ENCODE measurements around the gene CIZ1.

GRCh38 chr9:128164307-128164885, 27.0 kb downstream of the CIZ1 start:
- TF ChIP-seq POLR2AphosphoS5 (IDR thresholded peaks at IDR 0.05; ENCODE audit: low read depth, low read length) (peak; percentile 19; the same call in 1 of the 2 replicates), TAF1 (IDR thresholded peaks at IDR 0.05; ENCODE audit: borderline replicate concordance, insufficient read depth, low read length) (no peak), REST (IDR thresholded peaks at IDR 0.05; ENCODE audit: insufficient read depth in 1 of 2, low read depth in 2 of 2, low read length in 2 of 2) (no peak)

All from PFSK-1 (cell line).